H1 (cell line): Measurements from ENCODE around the gene H2AZ2. TPM values are rescaled to one million over a fixed set of nuclear protein-coding genes. Genes with fewer than 3 reads are reported as not detected.

Experiments used
- CTCF ChIA-PET: fragments of 300-600 bp; sonication (Branson Sonifier 250); formaldehyde crosslinking; loops from one replicate; lab custom pipeline; 2021; ENCODE audit not compliant: partially characterized antibody; lab: Charles Lee
- POLR2A ChIA-PET: fragments of 300-600 bp; sonication (Branson Sonifier 250); formaldehyde crosslinking; loops from one replicate; lab custom pipeline; 2021; ENCODE audit warnings: inconsistent platforms; ENCODE audit not compliant: partially characterized antibody; lab: Charles Lee
- DNase-seq, 2 experiments: peaks; one replicate each; pipeline versions ENCODE4 v3.0.0 to v3.0.0-alpha.2; 2010 to 2022; ENCODE audit warnings: low spot score in 2 of 2, low read depth in 1 of 2, mixed read lengths in 1 of 2
- FAIRE-seq: peaks from 2 replicates; lab custom pipeline; 2011; peaks lifted over from hg19 to GRCh38; lab: Jason Lieb, UNC
- H2AFZ ChIP-seq: 2 replicates; pipeline ENCODE4 v1.8.1; 2012; ENCODE audit warnings: low read length, inconsistent platforms
- H2AK5ac ChIP-seq: 2 replicates; pipeline ENCODE4 v1.6.1; 2013; ENCODE audit warnings: low read depth, low read length
- H2BK120ac ChIP-seq: replicated peaks from 2 replicates; pipeline ENCODE3; 2013; ENCODE audit warnings: low read depth, low read length, inconsistent platforms
- H2BK12ac ChIP-seq: 2 replicates; pipeline ENCODE4 v1.6.1; 2013; ENCODE audit warnings: low read depth, low read length
- H2BK15ac ChIP-seq: 2 replicates; pipeline ENCODE4 v1.6.1; 2013; ENCODE audit warnings: low read length
- H2BK20ac ChIP-seq: 2 replicates; pipeline ENCODE4 v1.6.1; 2013; ENCODE audit warnings: low read length
- H2BK5ac ChIP-seq: 2 replicates; pipeline ENCODE4 v1.6.1; 2013; ENCODE audit warnings: low read depth, low read length
- H3K14ac ChIP-seq: 2 replicates; pipeline ENCODE4 v1.6.1; 2013; ENCODE audit warnings: inconsistent platforms; ENCODE audit not compliant: insufficient read length
- H3K18ac ChIP-seq: 2 replicates; pipeline ENCODE4 v1.6.1; 2013; ENCODE audit warnings: low read length; ENCODE audit errors: extremely low read depth
- H3K23ac ChIP-seq: 2 replicates; pipeline ENCODE4 v1.6.1; 2013; ENCODE audit warnings: inconsistent platforms; ENCODE audit not compliant: insufficient read length
- H3K23me2 ChIP-seq: 2 replicates; pipeline ENCODE4 v1.6.1; 2013; ENCODE audit warnings: low read depth, low read length
- H3K27ac ChIP-seq: 2 replicates; pipeline ENCODE4 v1.6.1; 2011; ENCODE audit warnings: low read depth, low read length, inconsistent platforms
- H3K27me3 ChIP-seq, 4 experiments: replicated peaks in 1 of 4; 1 replicate in 1 of 4; 2 replicates in 3 of 4; pipeline versions ENCODE4 v1.6.1 to v1.8.1; 2011 to 2013; ENCODE audit warnings: low read length in 3 of 4, mild to moderate bottlenecking in 3 of 4, inconsistent platforms in 2 of 4, mixed read lengths in 2 of 4, moderate library complexity in 1 of 4; ENCODE audit not compliant: control insufficient read depth in 3 of 4, insufficient read depth in 3 of 4; ENCODE audit errors: extremely low read depth in 1 of 4
- H3K36me3 ChIP-seq, 4 experiments: 2 replicates each; pipeline versions ENCODE4 v1.6.1 to v1.8.1; 2011 to 2013; ENCODE audit warnings: mild to moderate bottlenecking in 4 of 4, low read length in 3 of 4, moderate library complexity in 2 of 4, control low read depth in 1 of 4, inconsistent platforms in 1 of 4; ENCODE audit not compliant: insufficient read depth in 4 of 4, control insufficient read depth in 2 of 4
- H3K4ac ChIP-seq: replicated peaks from 2 replicates; pipeline ENCODE3; 2013; ENCODE audit warnings: low read length, low read depth, mixed read lengths, inconsistent platforms; ENCODE audit not compliant: insufficient read length
- H3K4me1 ChIP-seq, 4 experiments: replicated peaks in 1 of 4; 1 replicate in 1 of 4; 2 replicates in 3 of 4; pipeline versions ENCODE4 v1.6.1 to v1.8.1; 2011 to 2013; ENCODE audit warnings: low read length in 3 of 4, inconsistent platforms in 2 of 4, mixed read lengths in 1 of 4; ENCODE audit not compliant: insufficient read depth in 4 of 4, control insufficient read depth in 3 of 4
- H3K4me2 ChIP-seq, 2 experiments: 2 replicates each; pipeline versions ENCODE4 v1.6.1 to v1.8.1; 2011 to 2013; ENCODE audit warnings: low read depth in 2 of 2, low read length in 2 of 2, control low read depth in 1 of 2, inconsistent platforms in 1 of 2, mild to moderate bottlenecking in 1 of 2; ENCODE audit not compliant: insufficient read depth in 1 of 2
- H3K4me3 ChIP-seq, 4 experiments: fragments of 200-600, 300-600 bp in 1 of 4; sonication (generic), shearing (Covaris generic), sonication (Bioruptor Twin) in 1 of 4; 2 replicates each; pipeline versions ENCODE4 v1.5.1 to v1.8.1; 2011 to 2016; ENCODE audit warnings: low read length in 4 of 4, low read depth in 3 of 4, control low read depth in 2 of 4, inconsistent platforms in 2 of 4, mild to moderate bottlenecking in 2 of 4, mixed read lengths in 1 of 4, moderate library complexity in 1 of 4; ENCODE audit not compliant: insufficient read depth in 2 of 4; ENCODE audit errors: extremely low read depth in 1 of 4
- H3K56ac ChIP-seq: replicated peaks from 2 replicates; pipeline ENCODE3; 2013; ENCODE audit warnings: low read depth, mild to moderate bottlenecking, mixed read lengths, low read length, inconsistent platforms; ENCODE audit not compliant: insufficient read length
- H3K79me1 ChIP-seq: 2 replicates; pipeline ENCODE4 v1.6.1; 2013; ENCODE audit warnings: low read depth, low read length, control low read depth
- H3K79me2 ChIP-seq, 2 experiments: 2 replicates each; pipeline versions ENCODE4 v1.6.1 to v1.8.1; 2012 to 2013; ENCODE audit warnings: low read length in 2 of 2, mild to moderate bottlenecking in 2 of 2, inconsistent platforms in 1 of 2; ENCODE audit not compliant: insufficient read depth in 2 of 2, control insufficient read depth in 1 of 2
- H3K9ac ChIP-seq, 4 experiments: replicated peaks in 1 of 4; 1 replicate in 1 of 4; 2 replicates in 3 of 4; pipeline versions ENCODE4 v1.6.1 to v1.8.1; 2011 to 2013; ENCODE audit warnings: low read depth in 3 of 4, low read length in 3 of 4, control low read depth in 2 of 4, mild to moderate bottlenecking in 2 of 4, moderate library complexity in 2 of 4, inconsistent platforms in 1 of 4; ENCODE audit errors: extremely low read depth in 1 of 4
- H3K9me3 ChIP-seq, 2 experiments: 2 replicates each; pipeline versions ENCODE4 v1.6.1 to v1.8.1; 2012 to 2013; ENCODE audit warnings: mild to moderate bottlenecking in 2 of 2, moderate library complexity in 2 of 2, control low read depth in 1 of 2, inconsistent platforms in 1 of 2, low read depth in 1 of 2, low read length in 1 of 2, mixed read lengths in 1 of 2; ENCODE audit not compliant: insufficient read depth in 2 of 2
- H4K20me1 ChIP-seq, 2 experiments: replicated peaks in 1 of 2; 2 replicates each; pipeline versions ENCODE3 to v1.8.1; 2011 to 2013; ENCODE audit warnings: inconsistent platforms in 2 of 2, low read length in 2 of 2, mild to moderate bottlenecking in 1 of 2; ENCODE audit not compliant: insufficient read depth in 2 of 2, control insufficient read depth in 1 of 2
- H4K5ac ChIP-seq: 2 replicates; pipeline ENCODE4 v1.6.1; 2013; ENCODE audit warnings: low read length, low read depth, mixed read lengths, inconsistent platforms; ENCODE audit not compliant: insufficient read length
- H4K8ac ChIP-seq: 2 replicates; pipeline ENCODE4 v1.8.0; 2013; ENCODE audit warnings: mild to moderate bottlenecking, moderate library complexity, low read length, inconsistent platforms; ENCODE audit not compliant: insufficient read depth; ENCODE audit errors: extremely low read depth
- H4K91ac ChIP-seq: replicated peaks from 2 replicates; pipeline ENCODE3; 2013; ENCODE audit warnings: low read length, mixed read lengths, inconsistent platforms; ENCODE audit not compliant: insufficient read length
- CHD2 ChIP-seq: IDR thresholded peaks from 2 replicates; pipeline ENCODE4 v1.6.1; 2012; ENCODE audit warnings: low read length, improper control_type of control experiment
- E2F6 ChIP-seq: IDR thresholded peaks from 2 replicates; pipeline ENCODE4 v1.6.1; 2012; ENCODE audit warnings: inconsistent platforms
- KDM4A ChIP-seq: IDR thresholded peaks from one replicate; pipeline ENCODE4 v1.7.1; 2012; ENCODE audit warnings: low read depth, mild to moderate bottlenecking, moderate library complexity, low read length, inconsistent platforms; ENCODE audit not compliant: severe bottlenecking
- PHF8 ChIP-seq: fragments of 200-600 bp; sonication (generic); conservative IDR thresholded peaks from 2 replicates; pipeline ENCODE4 v1.7.1; 2012; ENCODE audit warnings: low read depth, mild to moderate bottlenecking, inconsistent platforms, low read length, moderate library complexity
- RXRA ChIP-seq: IDR thresholded peaks from 2 replicates; pipeline ENCODE4 v1.6.1; 2011; ENCODE audit warnings: low read depth, mild to moderate bottlenecking, low read length, moderate library complexity; ENCODE audit not compliant: insufficient read depth
- ZNF274 ChIP-seq: IDR thresholded peaks from 2 replicates; pipeline ENCODE4 v1.7.0; 2012; ENCODE audit warnings: low read length, borderline replicate concordance; ENCODE audit errors: extremely low read depth
- WGBS, 2 experiments: shearing (Covaris generic) in 1 of 2; methylation state at CpG; one replicate each; pipeline versions ENCODE4 v1.1.6 to v1.1.7; 2013 to 2015; ENCODE audit warnings: low lambda C conversion rate in 2 of 2, mixed read lengths in 2 of 2, inconsistent platforms in 1 of 2, low coverage in 1 of 2, missing lambda C conversion rate in 1 of 2; ENCODE audit not compliant: insufficient replicate concordance in 2 of 2, insufficient coverage in 1 of 2, insufficient read length in 1 of 2; ENCODE audit errors: extremely low coverage in 1 of 2, missing lambda C conversion rate in 1 of 2; 5-methylcytosine and 5-hydroxymethylcytosine counted together
- polyA plus RNA-seq, 7 experiments: library from polyadenylated mRNA; depleted of rRNA in 3 of 7; stranded (reverse) in 5 of 7; unstranded in 2 of 7; fragments of >200 nt in 5 of 7; fragments of 200-250 nt in 2 of 7; gene quantifications; 1 replicate in 5 of 7; 2 replicates in 1 of 7; 4 replicates in 1 of 7; pipeline versions ENCODE4 v1.2.1 to v1.2.3, GENCODE V29; 2011 to 2013; ENCODE audit warnings: missing spikeins in 2 of 7, mixed read lengths in 2 of 7
- total RNA-seq: library from RNA; stranded (reverse); fragmentation: NEBNext Ultra II Directional; extraction: Animal tissue kit (Norgen Biotek cat#: 25700); gene quantifications from 2 replicates; pipeline ENCODE4 v1.2.1, GENCODE V29; 2021
- TF ChIP-seq, protein P1 (sequence below): IDR thresholded peaks from 2 replicates; pipeline ENCODE4 v1.6.1; 2012; ENCODE audit warnings: low read length, inconsistent platforms

Gene H2AZ2
- total and polyA plus RNA-seq, 2 of the 8 experiments (the other 6 are each of a cell fraction or from before 2014, with no cell fraction given), result 168 to 187 TPM

DNA sequence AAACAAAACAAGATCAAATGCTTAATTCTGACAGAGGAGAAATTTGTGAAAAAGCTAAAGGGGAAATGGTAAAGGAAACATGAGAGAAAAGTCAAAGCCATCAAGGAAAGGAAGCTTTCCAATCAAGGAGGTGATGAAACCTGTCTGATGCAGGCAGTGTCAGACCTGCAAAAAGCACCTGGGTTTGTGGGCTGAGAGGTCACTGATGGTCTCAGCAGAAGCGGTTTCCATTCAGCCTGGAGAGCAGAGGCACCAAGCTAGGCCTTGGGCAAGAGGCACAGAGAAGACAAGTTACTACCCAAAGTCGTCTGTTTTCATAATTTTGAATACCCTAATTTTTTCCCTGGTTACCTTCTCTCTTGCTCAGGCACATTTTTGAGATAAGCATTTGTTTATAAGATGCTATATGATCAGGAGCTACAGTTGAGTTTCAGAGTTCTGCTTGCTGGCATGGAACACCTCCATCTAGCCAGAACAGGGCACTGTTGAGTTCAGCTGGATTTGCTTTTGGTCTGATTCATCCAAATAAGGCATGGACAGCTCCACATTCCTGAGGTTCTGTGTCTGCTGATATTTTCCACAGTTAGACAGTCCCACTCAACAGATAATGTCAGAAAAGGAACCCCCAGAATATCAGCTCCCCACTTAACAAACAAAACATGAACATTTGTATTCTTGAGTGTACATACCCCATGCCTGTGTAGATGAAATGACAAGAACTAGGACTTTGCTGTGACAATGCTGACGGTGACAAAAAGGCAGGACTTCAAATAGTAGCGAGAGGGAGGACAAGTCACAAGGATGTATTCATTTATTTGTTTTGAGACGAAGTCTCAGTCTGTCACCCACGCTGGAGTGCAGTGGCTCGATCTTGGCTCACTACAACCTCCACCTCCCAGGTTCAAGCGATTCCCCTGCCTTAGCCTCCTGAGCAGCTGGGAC, 56.3 kb downstream of the H2AZ2 start:
- H3K56ac ChIP-seq, result no peak overlapping the region
- no peaks in the 10 kb centered on the region; the same call in 1 of the 2 replicates for H3K23me2 ChIP-seq
- H3K27ac ChIP-seq, result no peak overlapping the region
- no peak overlapping the region for H2BK15ac ChIP-seq
- H2AK5ac ChIP-seq, result no peak overlapping the region
- H4K91ac ChIP-seq, result no peak overlapping the region
- DNase-seq (no peak), FAIRE-seq (no peak)
- H3K23ac ChIP-seq, result no peak overlapping the region
- H3K79me1 ChIP-seq, result no peaks in the 10 kb centered on the region
- POLR2A ChIA-PET, result interaction anchor here (0.7 to 1.4 kb wide), 10 partner anchors 8 to 41 kb away, joined by 3 to 8 read pairs (median 4); no protein-coding TSS in a partner anchor
- H3K4me3 ChIP-seq, result no peak overlapping the region
- H2BK20ac ChIP-seq, result no peak overlapping the region
- H3K18ac ChIP-seq, result no peak overlapping the region
- H4K5ac ChIP-seq, result no peak overlapping the region
- no peak overlapping the region for H2BK120ac ChIP-seq
- no peak overlapping the region for H3K4me2 ChIP-seq
- H3K4ac ChIP-seq, result no peak overlapping the region
- no peaks in the 10 kb centered on the region for H3K9me3 ChIP-seq
- no peak overlapping the region for H2BK5ac ChIP-seq
- peaks cover 0 to under 1% of the 10 kb centered on the region in 2 experiments; a peak in 1 of 4 replicates for H3K79me2 ChIP-seq
- H3K27me3 ChIP-seq, result no peaks in the 10 kb centered on the region
- H4K20me1 ChIP-seq, result no peaks in the 10 kb centered on the region
- 85% methylated on average over 8 of the region's 8 CpGs; no CpG with 5 or more reads in 1 of the 2 experiments for WGBS, 2 experiments
- no peak overlapping the region for H2BK12ac ChIP-seq
- no peak overlapping the region for H4K8ac ChIP-seq
- CTCF ChIA-PET, result interaction anchor here (1.2 kb wide), 1 partner anchor 10 kb away, joined by 3 read pairs; no protein-coding TSS in a partner anchor
- H3K14ac ChIP-seq, result no peak overlapping the region
- H3K36me3 ChIP-seq, result no peaks in the 10 kb centered on the region
- no peak overlapping the region for H3K9ac ChIP-seq
- no peak overlapping the region for H2AFZ ChIP-seq
- peaks cover 0 to 4% (median 0%) of the 10 kb centered on the region in 4 experiments; a peak in 3 of 7 replicates for H3K4me1 ChIP-seq
- no peak for TF ChIP-seq RXRA
- TF ChIP-seq PHF8, result no peak
- TF ChIP-seq ZNF274, result no peak
- TF ChIP-seq E2F6, result no peak
- no peak for TF ChIP-seq KDM4A
- no peak for TF ChIP-seq CHD2
- TF ChIP-seq, protein P1, sequence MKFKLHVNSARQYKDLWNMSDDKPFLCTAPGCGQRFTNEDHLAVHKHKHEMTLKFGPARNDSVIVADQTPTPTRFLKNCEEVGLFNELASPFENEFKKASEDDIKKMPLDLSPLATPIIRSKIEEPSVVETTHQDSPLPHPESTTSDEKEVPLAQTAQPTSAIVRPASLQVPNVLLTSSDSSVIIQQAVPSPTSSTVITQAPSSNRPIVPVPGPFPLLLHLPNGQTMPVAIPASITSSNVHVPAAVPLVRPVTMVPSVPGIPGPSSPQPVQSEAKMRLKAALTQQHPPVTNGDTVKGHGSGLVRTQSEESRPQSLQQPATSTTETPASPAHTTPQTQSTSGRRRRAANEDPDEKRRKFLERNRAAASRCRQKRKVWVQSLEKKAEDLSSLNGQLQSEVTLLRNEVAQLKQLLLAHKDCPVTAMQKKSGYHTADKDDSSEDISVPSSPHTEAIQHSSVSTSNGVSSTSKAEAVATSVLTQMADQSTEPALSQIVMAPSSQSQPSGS, result no peak
